Measurements from ENCODE around the gene PC. TPM values are rescaled to one million over a fixed set of nuclear protein-coding genes. Genes with fewer than 3 reads are reported as not detected.

Gene PC
- total RNA-seq, 1 donor from 2014 or later = 13.5 TPM

DNA sequence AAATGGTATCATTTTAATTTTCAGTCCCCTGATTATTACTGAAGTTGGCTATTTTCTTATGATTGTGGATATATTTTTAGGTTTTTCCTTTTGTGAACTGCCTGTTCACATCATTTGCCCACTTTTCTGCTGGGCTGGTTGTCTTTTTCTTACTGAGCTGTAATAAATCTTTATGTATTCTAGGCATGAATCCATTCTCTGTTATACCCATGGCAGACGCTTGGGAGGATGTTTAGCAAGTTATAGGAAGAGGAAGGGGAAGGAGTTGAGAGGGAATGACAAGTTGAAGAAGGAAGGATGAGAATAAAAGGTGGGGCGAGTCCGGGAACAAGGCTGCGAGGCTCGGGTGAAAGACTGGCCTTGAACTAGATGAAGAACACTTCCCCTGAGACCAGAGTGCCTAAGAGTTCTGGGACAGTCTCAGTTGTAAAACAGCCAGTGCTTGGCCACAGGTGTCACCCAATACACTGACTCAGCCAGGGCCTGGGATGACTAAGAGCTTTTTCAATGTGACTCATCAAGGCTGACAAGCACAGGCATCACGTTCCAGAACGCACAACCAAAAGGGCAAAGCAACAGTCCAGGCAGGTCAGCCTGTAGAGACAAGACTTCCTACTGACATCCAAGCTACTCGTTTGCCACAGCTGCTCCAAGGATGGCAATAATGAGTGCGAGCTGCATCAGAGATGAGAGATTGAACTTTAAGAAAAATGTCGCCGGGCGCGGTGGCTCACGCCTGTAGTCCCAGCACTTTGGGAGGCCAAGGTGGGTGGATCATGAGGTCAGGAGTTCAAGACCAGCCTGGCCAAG, 66.1 kb downstream of the PC start:
- no peak overlapping the region for H3K27ac ChIP-seq
- peak in 1 of 2 donors; percentile 77 for DNase-seq (ENCODE audit: low spot score in 2 of 2)
- intact Hi-C loops (cut with DNase I) = no loop called here

GRCh38 chr11:66889960-66890359, 68.2 kb downstream of the PC start:
- intact Hi-C loops (cut with DNase I) = no loop called here
- no peak overlapping the region for H3K4me3 ChIP-seq
- H3K27me3 ChIP-seq = no peaks in the 10 kb centered on the region
- TF ChIP-seq CTCF (IDR thresholded peaks at IDR 0.05) = no peak
- H3K27ac ChIP-seq = no peak overlapping the region
- no peak for DNase-seq (ENCODE audit: low spot score in 2 of 2)
- H3K9me3 ChIP-seq = no peaks in the 10 kb centered on the region
- H3K36me3 ChIP-seq = no peaks in the 10 kb centered on the region
- H3K4me1 ChIP-seq = no peaks in the 10 kb centered on the region

More for the DNA sequence above, 66.1 kb downstream of the PC start:
- no peak for TF ChIP-seq CTCF (IDR thresholded peaks at IDR 0.05)
- Histone ChIP-seq H3K9me3 (no peaks in the 10 kb centered on the region), H3K4me3 (no peak overlapping the region), H3K36me3 (no peaks in the 10 kb centered on the region), H3K4me1 (no peaks in the 10 kb centered on the region), H3K27me3 (no peaks in the 10 kb centered on the region)

GRCh38 chr11:66888282-66888681, 69.9 kb downstream of the PC start:
- no peaks in the 10 kb centered on the region for H3K4me1 ChIP-seq
- no peaks in the 10 kb centered on the region for H3K9me3 ChIP-seq
- TF ChIP-seq CTCF (IDR thresholded peaks at IDR 0.05) = no peak
- no peak overlapping the region for H3K27ac ChIP-seq
- no peak overlapping the region for H3K4me3 ChIP-seq
- intact Hi-C loops (cut with DNase I) = no loop called here
- H3K27me3 ChIP-seq = no peaks in the 10 kb centered on the region
- H3K36me3 ChIP-seq = no peaks in the 10 kb centered on the region
- DNase-seq (ENCODE audit: low spot score in 2 of 2) = no peak

DNA sequence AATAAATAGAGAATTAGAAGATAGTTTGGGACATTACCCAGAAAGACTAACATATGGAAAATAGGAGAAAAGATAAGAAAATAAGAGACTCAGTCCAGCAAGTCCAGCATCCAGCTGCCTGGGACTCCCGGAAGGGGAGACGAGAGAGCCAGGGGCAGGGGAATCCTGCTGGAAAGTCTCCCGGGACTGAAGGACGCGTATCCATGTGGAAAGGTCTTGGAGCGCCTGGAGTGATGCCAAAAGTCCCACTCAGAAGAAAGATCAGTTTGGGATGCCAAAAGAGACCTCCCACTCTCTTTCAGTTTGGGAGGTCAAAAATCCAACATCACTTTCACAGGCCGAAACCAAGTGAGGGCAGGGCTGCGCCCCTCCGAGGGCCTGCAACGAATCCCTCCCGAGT, 70.7 kb downstream of the PC start:
- DNase-seq (ENCODE audit: low spot score in 2 of 2) = no peak

DNA sequence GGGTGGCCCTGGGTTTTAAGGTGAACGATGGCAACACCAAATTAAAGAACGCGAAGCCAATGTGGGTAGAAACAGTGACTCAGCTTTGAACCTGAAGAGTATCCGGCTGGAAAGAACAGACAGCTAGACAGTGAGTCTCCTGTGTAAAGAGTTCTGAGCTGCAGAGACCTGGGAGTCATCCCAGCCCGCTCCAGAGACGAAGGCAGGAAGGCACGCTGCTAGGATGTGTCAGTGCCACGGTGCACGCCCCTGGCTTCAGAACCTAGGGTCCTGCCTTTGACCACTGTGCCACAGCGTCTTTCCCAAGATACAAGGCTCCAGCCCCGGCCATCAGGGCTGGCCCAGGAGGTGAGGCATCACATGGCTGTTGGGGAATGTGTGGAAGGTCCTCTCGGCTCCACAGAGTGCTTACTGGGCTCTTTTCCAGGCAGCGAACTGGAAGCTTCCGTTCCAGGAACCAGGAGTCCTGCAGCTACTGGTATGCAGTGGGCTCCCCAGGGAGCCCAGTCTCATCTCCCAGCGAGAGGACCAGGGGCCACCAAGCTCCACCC, 71.4 kb downstream of the PC start:
- no peak overlapping the region for H3K27ac ChIP-seq
- H3K4me1 ChIP-seq = no peaks in the 10 kb centered on the region
- H3K36me3 ChIP-seq = no peaks in the 10 kb centered on the region
- no peaks in the 10 kb centered on the region for H3K9me3 ChIP-seq
- TF ChIP-seq CTCF (IDR thresholded peaks at IDR 0.05) = no peak
- intact Hi-C loops (cut with DNase I) = no loop called here
- H3K27me3 ChIP-seq = no peaks in the 10 kb centered on the region
- no peak overlapping the region for H3K4me3 ChIP-seq
- DNase-seq (ENCODE audit: low spot score in 2 of 2) = no peak

More for the DNA sequence above, 70.7 kb downstream of the PC start:
- intact Hi-C loops (cut with DNase I) = no loop called here
- Histone ChIP-seq H3K36me3 (no peaks in the 10 kb centered on the region), H3K27me3 (no peaks in the 10 kb centered on the region), H3K9me3 (no peaks in the 10 kb centered on the region), H3K27ac (no peak overlapping the region), H3K4me3 (no peak overlapping the region), H3K4me1 (no peaks in the 10 kb centered on the region)
- TF ChIP-seq CTCF (IDR thresholded peaks at IDR 0.05) = no peak

Measured in ascending aorta (tissue), 2 donors.